Endothelial cell of umbilical vein (primary cell): Measurements from ENCODE around the gene ALDH1L2.

Source experiments
- EZH2 ChIP-seq: IDR thresholded peaks from 2 replicates; pipeline ENCODE4 v1.6.1; 2012; ENCODE audit warnings: borderline replicate concordance, low read depth, mild to moderate bottlenecking, moderate library complexity, low read length, inconsistent platforms; ENCODE audit not compliant: severe bottlenecking
- GATA2 ChIP-seq: IDR thresholded peaks from 2 replicates; pipeline ENCODE4 v1.7.0; 2011; ENCODE audit warnings: low read depth, mild to moderate bottlenecking, moderate library complexity, mixed read lengths, low read length; ENCODE audit not compliant: insufficient read length, insufficient read depth
- JUN ChIP-seq: IDR thresholded peaks from 2 replicates; pipeline ENCODE4 v1.6.1; 2011; ENCODE audit warnings: borderline replicate concordance, low read depth; ENCODE audit not compliant: insufficient read length, insufficient read depth
- POLR2A ChIP-seq: IDR thresholded peaks from 2 replicates; pipeline ENCODE4 v1.6.1; 2012; ENCODE audit warnings: low read depth, mild to moderate bottlenecking, control low read depth, low read length
- POLR2AphosphoS5 ChIP-seq: IDR thresholded peaks from 2 replicates; pipeline ENCODE4 v1.6.1; 2012; ENCODE audit warnings: low read depth, mild to moderate bottlenecking, control low read depth, low read length, moderate library complexity; ENCODE audit not compliant: insufficient read depth
- TF ChIP-seq, protein P1 (sequence below), 2 donors: IDR thresholded peaks; 1 replicate in 1 of 2; 2 replicates in 1 of 2; pipeline ENCODE4 v1.5.1; 2011; ENCODE audit warnings: low read length in 2 of 2, mild to moderate bottlenecking in 2 of 2, moderate library complexity in 2 of 2, control low read depth in 1 of 2, inconsistent platforms in 1 of 2, low read depth in 1 of 2; ENCODE audit not compliant: insufficient read depth in 1 of 2; ENCODE audit errors: extremely low read depth in 1 of 2

DNA sequence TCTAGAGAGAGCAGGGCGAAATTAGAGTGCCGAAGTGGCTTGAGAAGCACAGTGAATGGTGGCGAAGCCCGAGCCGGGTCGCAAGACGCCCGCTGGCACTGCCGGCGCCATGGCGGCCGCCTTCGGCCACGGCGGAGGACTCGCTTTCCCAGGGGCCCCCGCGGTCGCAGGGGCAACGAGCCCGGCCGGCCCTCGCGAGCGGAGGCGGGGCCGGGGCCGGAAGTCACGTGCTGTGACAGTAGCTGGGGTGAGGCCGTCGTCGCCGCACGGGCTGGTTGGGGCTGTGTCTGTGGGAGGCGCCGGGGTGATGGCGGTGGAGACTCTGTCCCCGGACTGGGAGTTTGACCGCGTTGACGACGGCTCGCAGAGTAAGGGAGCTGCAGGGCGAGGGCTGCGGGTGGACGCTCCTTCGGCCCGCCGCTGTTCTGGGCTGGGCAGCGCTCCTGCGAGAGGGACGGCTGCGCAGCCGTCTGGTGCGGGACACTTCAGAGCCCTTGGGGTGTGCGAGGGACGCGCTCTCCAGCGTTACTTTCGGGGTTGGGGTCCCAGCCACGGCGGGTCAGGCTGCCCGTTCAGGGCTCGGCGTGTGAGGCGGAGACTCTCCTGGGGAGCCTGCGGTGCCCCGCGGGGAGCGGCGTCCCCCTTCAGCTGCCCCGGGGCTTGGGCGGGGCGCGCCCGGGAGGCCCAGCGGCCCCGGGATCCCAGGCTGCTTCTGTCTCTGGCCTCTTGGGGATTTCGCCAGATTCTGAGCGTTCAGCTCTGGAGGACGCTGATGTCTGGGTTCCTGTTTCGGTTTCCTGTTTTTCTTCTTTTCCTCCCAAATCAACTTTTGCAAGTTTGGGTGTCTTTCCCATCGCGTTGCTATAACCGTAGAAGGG is 23.5 kb upstream of the ALDH1L2 start, which contains the start of gene WASHC4:
- TF ChIP-seq POLR2AphosphoS5 = peak; percentile 99
- no peak for TF ChIP-seq EZH2
- TF ChIP-seq POLR2A = peak; percentile 99
- TF ChIP-seq, protein P1, sequence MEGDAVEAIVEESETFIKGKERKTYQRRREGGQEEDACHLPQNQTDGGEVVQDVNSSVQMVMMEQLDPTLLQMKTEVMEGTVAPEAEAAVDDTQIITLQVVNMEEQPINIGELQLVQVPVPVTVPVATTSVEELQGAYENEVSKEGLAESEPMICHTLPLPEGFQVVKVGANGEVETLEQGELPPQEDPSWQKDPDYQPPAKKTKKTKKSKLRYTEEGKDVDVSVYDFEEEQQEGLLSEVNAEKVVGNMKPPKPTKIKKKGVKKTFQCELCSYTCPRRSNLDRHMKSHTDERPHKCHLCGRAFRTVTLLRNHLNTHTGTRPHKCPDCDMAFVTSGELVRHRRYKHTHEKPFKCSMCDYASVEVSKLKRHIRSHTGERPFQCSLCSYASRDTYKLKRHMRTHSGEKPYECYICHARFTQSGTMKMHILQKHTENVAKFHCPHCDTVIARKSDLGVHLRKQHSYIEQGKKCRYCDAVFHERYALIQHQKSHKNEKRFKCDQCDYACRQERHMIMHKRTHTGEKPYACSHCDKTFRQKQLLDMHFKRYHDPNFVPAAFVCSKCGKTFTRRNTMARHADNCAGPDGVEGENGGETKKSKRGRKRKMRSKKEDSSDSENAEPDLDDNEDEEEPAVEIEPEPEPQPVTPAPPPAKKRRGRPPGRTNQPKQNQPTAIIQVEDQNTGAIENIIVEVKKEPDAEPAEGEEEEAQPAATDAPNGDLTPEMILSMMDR (IDR thresholded peaks at IDR 0.05; ENCODE audit: extremely low read depth in 1 of 2, insufficient read depth in 1 of 2, low read depth in 1 of 2, low read length in 2 of 2) = peak in 1 of 2 donors; percentile 7
- no peak for TF ChIP-seq GATA2
- TF ChIP-seq JUN = no peak
